Endothelial cell of umbilical vein (primary cell): ENCODE measurements around the gene UNC45A.

Source experiments
- EZH2 ChIP-seq: IDR thresholded peaks from 2 replicates; pipeline ENCODE4 v1.6.1; 2012; ENCODE audit warnings: borderline replicate concordance, low read depth, mild to moderate bottlenecking, moderate library complexity, low read length, inconsistent platforms; ENCODE audit not compliant: severe bottlenecking
- TF ChIP-seq, protein P1 (sequence below), 2 donors: IDR thresholded peaks; 1 replicate in 1 of 2; 2 replicates in 1 of 2; pipeline ENCODE4 v1.5.1; 2011; ENCODE audit warnings: low read length in 2 of 2, mild to moderate bottlenecking in 2 of 2, moderate library complexity in 2 of 2, control low read depth in 1 of 2, inconsistent platforms in 1 of 2, low read depth in 1 of 2; ENCODE audit not compliant: insufficient read depth in 1 of 2; ENCODE audit errors: extremely low read depth in 1 of 2

DNA sequence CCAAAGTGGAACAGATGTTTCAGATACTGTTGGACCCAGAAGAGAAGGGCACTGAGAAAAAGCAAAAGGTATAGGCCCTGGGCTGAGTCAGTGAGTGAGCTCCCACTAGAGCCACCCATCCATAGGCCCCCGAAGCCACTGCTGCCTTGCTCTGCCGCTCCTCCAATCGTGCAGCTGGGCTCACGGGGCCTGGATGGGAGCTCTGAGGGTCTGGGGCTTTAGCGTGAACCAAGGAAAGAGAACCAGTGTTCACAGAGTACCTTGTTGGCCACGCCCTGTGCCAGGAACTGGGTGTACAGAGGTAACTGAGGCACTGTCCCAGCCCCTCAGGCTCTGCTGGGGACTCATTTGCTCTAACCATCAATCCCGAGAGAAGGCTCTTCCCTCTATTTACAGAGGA, 4.7 kb downstream of the UNC45A start:
- TF ChIP-seq, protein P1, sequence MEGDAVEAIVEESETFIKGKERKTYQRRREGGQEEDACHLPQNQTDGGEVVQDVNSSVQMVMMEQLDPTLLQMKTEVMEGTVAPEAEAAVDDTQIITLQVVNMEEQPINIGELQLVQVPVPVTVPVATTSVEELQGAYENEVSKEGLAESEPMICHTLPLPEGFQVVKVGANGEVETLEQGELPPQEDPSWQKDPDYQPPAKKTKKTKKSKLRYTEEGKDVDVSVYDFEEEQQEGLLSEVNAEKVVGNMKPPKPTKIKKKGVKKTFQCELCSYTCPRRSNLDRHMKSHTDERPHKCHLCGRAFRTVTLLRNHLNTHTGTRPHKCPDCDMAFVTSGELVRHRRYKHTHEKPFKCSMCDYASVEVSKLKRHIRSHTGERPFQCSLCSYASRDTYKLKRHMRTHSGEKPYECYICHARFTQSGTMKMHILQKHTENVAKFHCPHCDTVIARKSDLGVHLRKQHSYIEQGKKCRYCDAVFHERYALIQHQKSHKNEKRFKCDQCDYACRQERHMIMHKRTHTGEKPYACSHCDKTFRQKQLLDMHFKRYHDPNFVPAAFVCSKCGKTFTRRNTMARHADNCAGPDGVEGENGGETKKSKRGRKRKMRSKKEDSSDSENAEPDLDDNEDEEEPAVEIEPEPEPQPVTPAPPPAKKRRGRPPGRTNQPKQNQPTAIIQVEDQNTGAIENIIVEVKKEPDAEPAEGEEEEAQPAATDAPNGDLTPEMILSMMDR (IDR thresholded peaks at IDR 0.05; ENCODE audit: extremely low read depth in 1 of 2, insufficient read depth in 1 of 2, low read depth in 1 of 2, low read length in 2 of 2): no peak
- TF ChIP-seq EZH2: no peak
